ENCODE data around the gene APEX1.
"Not testable (repeated sequence)": the region's sequence is repeated elsewhere in the genome, so short reads cannot be mapped to it uniquely, and the experiment has no call there.

APEX1 gene

GRCh38 chr14:20476776-20477175, 21.8 kb downstream of the APEX1 start:
- DNase-seq, result no peak

DNA sequence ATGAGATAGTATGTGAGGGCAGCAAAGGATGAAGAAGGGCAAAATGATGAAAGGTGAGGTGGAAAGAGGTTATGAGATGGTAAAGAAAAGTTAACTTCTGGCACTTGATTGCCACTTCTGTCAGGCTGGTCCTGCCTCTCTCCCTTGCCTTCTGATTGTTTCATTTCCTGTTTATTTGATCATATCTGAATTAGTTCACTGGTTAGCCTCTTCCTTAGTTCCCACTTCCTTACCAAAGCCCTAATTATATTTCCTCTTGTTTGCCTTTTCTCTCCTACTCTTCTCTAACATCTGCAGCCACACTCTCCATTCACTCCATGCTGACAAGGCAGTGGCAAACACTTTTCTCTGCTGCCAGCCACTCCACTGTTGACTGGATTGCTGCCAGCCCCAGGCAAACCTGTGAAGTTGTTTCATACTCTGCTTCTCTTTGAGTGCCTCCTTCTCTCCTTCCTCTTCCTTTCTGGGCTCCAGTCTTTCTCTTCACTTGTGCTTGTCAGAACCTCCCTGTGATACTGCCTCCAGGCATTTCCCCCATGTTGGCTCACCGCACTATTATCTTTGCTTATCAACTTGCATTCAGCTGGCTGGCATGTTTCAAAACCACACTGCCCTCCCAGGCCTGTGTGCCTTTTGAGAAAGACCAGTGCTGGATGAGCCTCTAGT, 22.3 kb downstream of the APEX1 start:
- peak in 3 of 5 experiments; percentile 23 to 91 (median 58) for DNase-seq

DNA sequence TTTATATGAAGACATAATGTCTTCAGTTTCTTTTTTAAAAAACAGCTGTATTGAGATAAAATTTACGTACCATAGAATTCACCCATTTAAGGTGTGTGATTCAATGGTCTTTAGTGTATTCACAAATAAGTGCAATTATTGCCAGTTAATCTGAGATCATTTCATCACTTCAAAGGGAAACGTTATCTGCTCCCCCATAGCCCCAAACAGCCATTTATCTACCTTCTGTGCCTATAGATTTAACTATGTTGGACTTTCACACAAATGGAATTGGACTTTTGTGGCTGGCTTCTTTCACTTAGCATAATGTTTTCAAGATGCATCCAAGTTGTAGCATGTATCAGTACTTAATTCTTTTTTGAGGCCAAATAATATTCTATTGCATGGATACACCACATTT, 23.9 kb downstream of the APEX1 start:
- no peak for DNase-seq

GRCh38 chr14:20482382-20482781, 27.4 kb downstream of the APEX1 start:
- no peak for DNase-seq

GRCh38 chr14:20485900-20486299, 30.9 kb downstream of the APEX1 start:
- no peak for DNase-seq

DNA sequence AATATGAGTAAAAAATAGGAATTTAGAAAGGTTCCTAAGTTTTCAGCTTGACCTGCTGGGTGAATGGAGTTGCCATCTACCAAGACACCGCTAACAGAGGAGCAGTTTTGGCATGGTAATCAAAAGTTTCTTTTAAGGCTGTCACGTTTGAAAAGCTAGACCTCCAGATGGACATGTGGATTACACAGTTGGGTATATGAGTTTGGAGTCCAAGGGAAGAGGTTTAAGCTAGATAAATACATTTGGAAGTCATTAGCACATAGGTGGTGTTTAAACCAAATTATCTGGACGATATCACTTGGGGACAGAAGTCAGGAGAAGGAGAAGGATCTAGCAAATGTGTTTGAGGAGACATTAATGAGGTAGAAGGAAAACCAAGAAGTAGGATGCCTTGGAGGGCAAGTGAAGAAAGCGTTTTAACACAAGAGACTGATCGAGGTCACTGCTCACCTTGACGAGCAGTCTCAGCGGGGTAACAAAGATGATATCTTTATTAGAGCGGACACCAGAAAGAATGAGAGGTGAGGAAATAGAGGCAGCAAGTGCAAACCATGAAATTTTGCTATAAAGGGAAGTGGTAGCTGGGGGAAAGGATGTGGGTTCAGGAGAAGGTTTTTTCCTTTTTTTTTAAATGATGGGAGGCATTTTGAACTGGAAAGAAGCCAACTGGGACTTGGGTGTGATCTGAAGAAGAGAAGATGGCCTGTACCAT, 31.8 kb downstream of the APEX1 start:
- DNase-seq, result peak in 1 of 5 experiments; percentile 29

DNA sequence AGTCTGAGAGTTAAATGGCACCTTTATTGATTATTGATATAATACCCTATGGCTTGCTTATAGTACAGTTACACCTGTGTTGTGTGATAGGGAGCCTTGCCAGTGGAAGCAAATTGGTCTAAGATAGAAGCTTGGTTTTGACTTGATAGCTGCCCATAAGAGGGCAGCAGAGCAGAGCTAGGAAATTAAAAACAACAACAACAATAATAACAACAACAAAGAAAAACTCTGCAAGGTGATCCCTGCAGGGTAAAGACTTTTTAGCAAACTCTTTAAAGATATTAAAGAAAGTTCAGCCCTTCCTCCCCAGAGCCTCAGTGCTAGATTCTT, 32.3 kb downstream of the APEX1 start:
- no peak for DNase-seq

DNA sequence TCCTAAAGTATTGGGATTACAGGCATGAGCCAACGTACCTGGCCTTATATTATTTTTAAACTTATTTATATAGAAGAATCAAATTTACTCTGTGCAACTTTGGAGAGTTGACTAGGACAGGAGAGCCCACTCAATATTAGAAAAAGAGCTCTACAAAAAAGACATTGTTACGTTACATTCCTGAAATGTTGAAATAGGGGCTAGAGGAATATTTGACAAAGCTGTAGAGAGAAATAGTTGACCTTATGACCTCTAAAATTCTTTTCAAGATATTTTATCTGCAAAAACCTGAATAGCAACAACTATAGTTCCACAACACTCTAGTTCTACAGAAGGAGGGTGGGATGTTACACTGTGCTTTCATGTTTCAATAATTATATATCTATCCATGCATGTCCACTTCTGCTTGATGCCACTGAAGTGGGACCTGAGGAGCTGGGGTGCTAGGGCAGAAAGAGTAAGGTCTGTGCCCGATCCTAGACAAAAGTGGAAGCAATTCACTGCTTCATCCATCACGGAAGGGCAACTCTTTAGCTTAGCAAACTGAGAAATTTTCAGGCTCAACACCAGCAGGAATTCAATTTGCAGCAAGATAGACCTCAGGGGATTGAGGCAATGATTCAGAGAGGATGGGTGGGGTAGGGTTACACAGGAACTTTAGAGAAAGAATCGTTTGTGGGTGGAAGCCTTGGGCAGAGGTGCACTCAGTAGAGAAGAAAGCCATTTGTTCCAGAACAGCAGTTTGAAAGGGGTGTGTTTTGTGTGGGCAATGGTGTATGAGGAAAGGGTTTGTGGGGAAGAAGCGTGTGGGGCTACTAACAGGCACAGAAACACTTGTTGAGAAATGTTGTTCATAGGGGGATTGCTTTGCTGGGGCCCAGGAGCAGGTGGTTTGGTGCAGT, 34.3 kb downstream of the APEX1 start:
- peak in 1 of 5 experiments; percentile 64 for DNase-seq

- DNase-seq, result no peak
Observed at GRCh38 chr14:20490563-20490962, 35.5 kb downstream of the APEX1 start.

- no peak for DNase-seq
Observed at GRCh38 chr14:20492486-20492885, 37.5 kb downstream of the APEX1 start.

DNA sequence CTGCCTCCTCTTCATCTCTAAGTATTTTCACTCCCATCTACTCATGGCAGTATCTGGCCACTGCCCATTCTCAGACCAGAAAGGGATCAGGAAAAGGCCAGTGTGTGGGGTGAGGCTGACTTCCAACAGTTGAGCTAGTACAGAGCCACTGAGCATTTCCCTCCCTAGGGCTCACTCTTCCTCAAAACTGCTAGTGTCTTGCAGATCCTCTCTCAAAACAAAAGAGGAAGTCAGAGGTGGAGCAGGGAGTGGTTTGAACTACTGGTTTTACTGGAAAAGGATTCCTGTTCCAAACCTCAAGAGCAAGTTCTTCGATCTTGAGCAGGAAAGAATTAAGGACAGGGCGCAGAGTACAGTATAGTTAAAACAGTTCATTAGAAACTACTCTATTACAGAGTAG, 38.6 kb downstream of the APEX1 start:
- no peak for DNase-seq

DNA sequence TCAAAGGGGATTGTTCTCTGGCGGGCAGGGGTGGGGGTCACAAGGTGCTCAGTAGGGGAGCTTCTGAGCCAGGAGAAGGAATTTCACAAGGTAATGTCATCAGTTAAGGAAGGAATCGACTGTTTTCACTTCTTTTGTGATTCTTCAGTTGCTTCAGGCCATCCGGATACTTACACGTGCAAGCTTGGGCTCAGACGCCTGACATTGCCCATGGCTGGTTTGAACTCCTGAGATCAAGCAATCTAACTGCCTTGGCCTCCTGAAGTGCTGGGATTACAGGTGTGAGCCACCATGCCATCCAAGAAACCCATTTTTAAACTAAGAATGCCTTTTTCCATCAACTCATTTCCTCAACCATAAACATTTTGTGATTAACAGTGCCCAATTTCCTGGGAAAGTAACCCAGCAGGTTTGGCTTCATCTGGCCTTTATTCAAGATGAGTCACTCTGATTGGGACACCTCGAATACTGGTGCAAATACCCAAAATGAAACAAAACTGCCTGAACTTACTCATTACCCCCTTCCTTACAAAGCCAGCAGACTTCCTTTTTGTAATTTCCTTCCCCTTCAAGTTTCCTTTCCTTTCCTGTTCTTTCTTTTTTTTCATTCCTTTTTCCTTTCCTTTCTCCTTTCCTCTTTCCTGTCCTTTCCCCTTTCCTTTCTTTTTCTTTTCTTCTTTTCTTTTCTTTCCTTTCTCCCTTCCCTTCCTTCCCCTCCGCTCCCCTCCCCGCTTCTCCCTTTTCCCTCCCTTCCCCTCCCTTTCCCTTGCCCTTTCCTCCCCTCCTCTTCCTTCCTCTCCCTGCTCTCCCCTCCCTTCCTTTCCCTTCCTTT, 40.1 kb downstream of the APEX1 start:
- DNase-seq, result no peak

GRCh38 chr14:20498622-20499021, 43.6 kb downstream of the APEX1 start:
- DNase-seq, result no peak

DNA sequence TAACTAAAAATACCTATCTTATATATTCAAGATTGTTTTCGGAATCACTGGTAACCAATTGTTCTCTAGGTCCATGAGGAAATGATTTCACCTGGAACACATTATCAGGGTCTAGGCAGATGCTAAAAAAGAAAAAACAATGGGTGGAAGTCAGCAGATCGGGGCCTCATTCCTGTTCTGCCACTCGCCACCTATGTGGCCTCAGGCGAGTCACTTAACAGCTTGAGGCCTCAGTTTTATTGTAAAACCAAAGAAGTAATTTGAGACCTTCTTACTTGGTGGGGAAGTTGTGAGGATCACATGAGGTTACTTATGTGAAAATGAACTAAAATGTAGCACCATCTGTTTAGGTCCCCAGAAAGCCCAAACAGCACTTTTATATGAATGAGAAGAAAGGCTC, 44.1 kb downstream of the APEX1 start:
- no peak for DNase-seq

DNA sequence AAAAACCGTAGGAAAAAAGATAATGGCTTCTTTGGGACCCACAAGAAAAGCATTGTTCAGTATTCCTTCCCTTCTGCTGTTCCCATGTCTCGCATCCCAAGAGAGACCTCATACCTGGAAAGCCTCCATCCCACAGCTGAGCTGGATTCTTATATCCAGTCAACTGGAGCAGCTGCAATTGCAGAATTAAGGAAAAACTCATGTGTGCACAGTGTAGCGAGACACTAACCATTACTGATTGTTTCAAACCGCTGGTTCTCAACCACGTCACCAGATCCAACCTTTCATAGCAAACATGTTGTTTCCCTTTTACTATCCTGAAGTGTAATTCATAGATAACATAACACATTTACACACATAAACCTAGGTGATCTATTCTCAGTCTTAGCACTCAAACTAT, 44.9 kb downstream of the APEX1 start:
- DNase-seq, result no peak

- no peak for DNase-seq
Observed at GRCh38 chr14:20501346-20501745, 46.3 kb downstream of the APEX1 start.

DNA sequence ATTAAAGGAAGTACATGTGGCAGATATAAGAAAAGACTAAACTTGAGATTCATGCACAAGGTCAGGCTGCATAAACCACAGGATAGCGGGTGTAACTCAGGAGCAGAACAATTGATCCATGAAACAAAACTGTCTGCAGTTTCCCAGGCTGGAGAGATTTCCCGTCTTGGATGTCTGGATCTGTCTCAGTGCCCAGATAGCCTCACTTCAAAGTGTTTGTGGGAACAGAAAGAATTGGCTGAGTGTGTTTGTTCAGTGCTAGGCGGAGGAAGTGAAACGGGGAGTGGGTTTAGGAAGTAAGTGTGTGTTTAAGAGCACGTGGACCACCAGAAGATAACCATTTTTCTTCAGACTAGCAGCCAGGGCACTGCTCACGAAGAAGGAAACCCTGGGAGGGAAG, 48.9 kb downstream of the APEX1 start:
- no peak for DNase-seq

GRCh38 chr14:20506276-20506675, 51.2 kb downstream of the APEX1 start:
- DNase-seq, result not testable (repeated sequence)

- DNase-seq, result not testable (repeated sequence)
Observed at GRCh38 chr14:20506752-20507151, 51.7 kb downstream of the APEX1 start.
